GM18951 (cell line): ENCODE results near the gene OR8J3.

ENCODE experiments used
- POLR2A ChIP-seq: IDR thresholded peaks from 4 replicates; pipeline ENCODE4 v1.6.1; 2011; ENCODE audit warnings: mild to moderate bottlenecking; ENCODE audit not compliant: insufficient read length, insufficient read depth; ENCODE audit errors: extremely low read depth
- in situ Hi-C: fragments of 300-500 bp; cut with MboI; formaldehyde crosslinking; loops from one replicate; pipeline ENCODE4 v1.12.0; 2022; ENCODE audit warnings: low sequenced_read_pairs, mixed read lengths, inconsistent platforms; ENCODE audit not compliant: unreplicated experiment

OR8J3 gene

GRCh38 chr11:56089697-56090096 is 50.3 kb downstream of the OR8J3 start:
- in situ Hi-C loops = no loop called here
- TF ChIP-seq POLR2A = no peak
